Adrenal gland (tissue), 5 donors: ENCODE measurements around the gene REL.

Source experiments
- POLR2A ChIP-seq, 2 donors: fragments of 450-650 bp; IDR thresholded peaks; one replicate each; pipeline ENCODE4 v1.6.1; 2017; ENCODE audit warnings: antibody characterized with exemption in 2 of 2, mild to moderate bottlenecking in 2 of 2, moderate library complexity in 1 of 2
- TF ChIP-seq, protein P1 (sequence below), 6 experiments: fragments of 450-650 bp in 4 of 6; fragments of 200-600 bp in 2 of 6; sonication (generic) in 1 of 6; IDR thresholded peaks; 1 replicate in 5 of 6; 2 replicates in 1 of 6; pipeline versions ENCODE4 v1.5.1 to v1.8.0; 2016 to 2021; ENCODE audit warnings: antibody characterized with exemption in 6 of 6, mild to moderate bottlenecking in 2 of 6, moderate library complexity in 1 of 6
- donor health status: DM: no; HTN: no; CAD: no.

DNA sequence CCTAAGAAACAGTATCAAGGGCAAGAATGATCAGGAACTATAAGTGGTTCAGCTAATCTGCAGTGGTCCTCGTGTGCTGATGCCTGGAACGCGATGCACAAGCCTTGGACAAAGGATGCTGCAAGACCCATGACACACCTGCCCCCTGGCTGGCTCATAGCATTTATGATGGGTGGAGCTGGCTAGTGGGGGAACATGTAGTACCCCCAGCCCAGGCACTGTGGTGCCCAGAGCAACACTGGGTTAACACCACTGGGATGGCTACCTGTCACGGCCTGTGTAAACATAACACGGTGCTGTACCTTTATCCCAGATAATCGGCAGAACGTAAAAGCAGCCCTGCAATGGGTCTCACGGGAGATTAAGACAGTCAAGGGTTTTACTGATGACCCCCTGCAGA, 75.8 kb downstream of the REL start:
- TF ChIP-seq, protein P1, sequence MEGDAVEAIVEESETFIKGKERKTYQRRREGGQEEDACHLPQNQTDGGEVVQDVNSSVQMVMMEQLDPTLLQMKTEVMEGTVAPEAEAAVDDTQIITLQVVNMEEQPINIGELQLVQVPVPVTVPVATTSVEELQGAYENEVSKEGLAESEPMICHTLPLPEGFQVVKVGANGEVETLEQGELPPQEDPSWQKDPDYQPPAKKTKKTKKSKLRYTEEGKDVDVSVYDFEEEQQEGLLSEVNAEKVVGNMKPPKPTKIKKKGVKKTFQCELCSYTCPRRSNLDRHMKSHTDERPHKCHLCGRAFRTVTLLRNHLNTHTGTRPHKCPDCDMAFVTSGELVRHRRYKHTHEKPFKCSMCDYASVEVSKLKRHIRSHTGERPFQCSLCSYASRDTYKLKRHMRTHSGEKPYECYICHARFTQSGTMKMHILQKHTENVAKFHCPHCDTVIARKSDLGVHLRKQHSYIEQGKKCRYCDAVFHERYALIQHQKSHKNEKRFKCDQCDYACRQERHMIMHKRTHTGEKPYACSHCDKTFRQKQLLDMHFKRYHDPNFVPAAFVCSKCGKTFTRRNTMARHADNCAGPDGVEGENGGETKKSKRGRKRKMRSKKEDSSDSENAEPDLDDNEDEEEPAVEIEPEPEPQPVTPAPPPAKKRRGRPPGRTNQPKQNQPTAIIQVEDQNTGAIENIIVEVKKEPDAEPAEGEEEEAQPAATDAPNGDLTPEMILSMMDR (IDR thresholded peaks at IDR 0.05) = no peak
- TF ChIP-seq POLR2A (IDR thresholded peaks at IDR 0.05) = no peak
